ENCODE data around the gene POLR1E.

Gene POLR1E

GRCh38 chr9:37507566-37508134 lies 21.9 kb downstream of the POLR1E start:
- Histone ChIP-seq H3K27ac (ENCODE audit: low read depth, low read length) (no peak overlapping the region), H3K4me3 (ENCODE audit: low read length) (no peak overlapping the region), H3K4me1 (ENCODE audit: control insufficient read depth, low read length) (peaks cover 9% of the 10 kb centered on the region), H3K27me3 (ENCODE audit: control insufficient read depth, low read length) (no peaks in the 10 kb centered on the region), H3K4me2 (ENCODE audit: low read length) (no peak overlapping the region), H4K20me1 (ENCODE audit: control insufficient read depth, insufficient read depth, low read depth, low read length) (no peaks in the 10 kb centered on the region), H3K36me3 (ENCODE audit: control insufficient read depth, low read length) (peaks cover 64% of the 10 kb centered on the region), H3K9me3 (ENCODE audit: control insufficient read depth, insufficient read depth, low read length) (no peaks in the 10 kb centered on the region), H3K79me2 (ENCODE audit: control insufficient read depth, low read length) (no peaks in the 10 kb centered on the region), H3F3A (ENCODE audit: control insufficient read depth, insufficient read depth) (peaks cover 12% of the 10 kb centered on the region; the same call in 1 of the 2 replicates), H3K9me2 (replicated peaks; ENCODE audit: control insufficient read depth, low read length) (no peaks in the 10 kb centered on the region)
- TF ChIP-seq CTCF (IDR thresholded peaks at IDR 0.05; ENCODE audit: low read depth, low read length, poor library complexity, severe bottlenecking): no peak
- TF ChIP-seq EZH2phosphoT487 (IDR thresholded peaks at IDR 0.05; ENCODE audit: borderline replicate concordance, low read length): no peak

GRCh38 chr9:37508135-37508833 lies 22.5 kb downstream of the POLR1E start:
- Histone ChIP-seq H3K9me2 (replicated peaks; ENCODE audit: control insufficient read depth, low read length) (no peaks in the 10 kb centered on the region), H3K27me3 (ENCODE audit: control insufficient read depth, low read length) (no peaks in the 10 kb centered on the region), H3K27ac (ENCODE audit: low read depth, low read length) (no peak overlapping the region), H4K20me1 (ENCODE audit: control insufficient read depth, insufficient read depth, low read depth, low read length) (no peaks in the 10 kb centered on the region), H3K4me2 (ENCODE audit: low read length) (no peak overlapping the region), H3K4me1 (ENCODE audit: control insufficient read depth, low read length) (peaks cover 9% of the 10 kb centered on the region), H3K4me3 (ENCODE audit: low read length) (no peak overlapping the region), H3F3A (ENCODE audit: control insufficient read depth, insufficient read depth) (peaks cover 12% of the 10 kb centered on the region; the same call in 1 of the 2 replicates), H3K36me3 (ENCODE audit: control insufficient read depth, low read length) (peaks cover 58% of the 10 kb centered on the region), H3K79me2 (ENCODE audit: control insufficient read depth, low read length) (no peaks in the 10 kb centered on the region), H3K9me3 (ENCODE audit: control insufficient read depth, insufficient read depth, low read length) (no peaks in the 10 kb centered on the region)
- TF ChIP-seq EZH2phosphoT487 (IDR thresholded peaks at IDR 0.05; ENCODE audit: borderline replicate concordance, low read length): no peak
- TF ChIP-seq CTCF (IDR thresholded peaks at IDR 0.05; ENCODE audit: low read depth, low read length, poor library complexity, severe bottlenecking): no peak

GRCh38 chr9:37508834-37509206 lies 23.1 kb downstream of the POLR1E start:
- TF ChIP-seq CTCF (IDR thresholded peaks at IDR 0.05; ENCODE audit: low read depth, low read length, poor library complexity, severe bottlenecking): no peak
- no peak for TF ChIP-seq EZH2phosphoT487 (IDR thresholded peaks at IDR 0.05; ENCODE audit: borderline replicate concordance, low read length)
- H3F3A ChIP-seq (ENCODE audit: control insufficient read depth, insufficient read depth): peaks cover 12% of the 10 kb centered on the region; the same call in 1 of the 2 replicates
- peaks cover 53% of the 10 kb centered on the region for H3K36me3 ChIP-seq (ENCODE audit: control insufficient read depth, low read length)
- H4K20me1 ChIP-seq (ENCODE audit: control insufficient read depth, insufficient read depth, low read depth, low read length): no peaks in the 10 kb centered on the region
- no peak overlapping the region for H3K4me2 ChIP-seq (ENCODE audit: low read length)
- H3K9me3 ChIP-seq (ENCODE audit: control insufficient read depth, insufficient read depth, low read length): no peaks in the 10 kb centered on the region
- H3K9me2 ChIP-seq (replicated peaks; ENCODE audit: control insufficient read depth, low read length): no peaks in the 10 kb centered on the region
- H3K4me1 ChIP-seq (ENCODE audit: control insufficient read depth, low read length): peaks cover 9% of the 10 kb centered on the region
- no peaks in the 10 kb centered on the region for H3K27me3 ChIP-seq (ENCODE audit: control insufficient read depth, low read length)
- H3K4me3 ChIP-seq (ENCODE audit: low read length): no peak overlapping the region
- no peaks in the 10 kb centered on the region for H3K79me2 ChIP-seq (ENCODE audit: control insufficient read depth, low read length)
- H3K27ac ChIP-seq (ENCODE audit: low read depth, low read length): no peak overlapping the region
